Measurements from ENCODE around the gene RUSC2.

GRCh38 chr9:35520364-35520710 is 30.4 kb downstream of the RUSC2 start:
- TF ChIP-seq CTCF (IDR thresholded peaks at IDR 0.05), result no peak
- no peak for TF ChIP-seq POLR2AphosphoS5 (IDR thresholded peaks at IDR 0.05; ENCODE audit: low read depth, low read length)

Data from Panc1 (cell line).